Ecto neural progenitor cell (in vitro differentiated cells): ENCODE measurements around the gene DOCK1.

ENCODE experiments used
- DNase-seq: peaks from one replicate; pipeline ENCODE4 v3.0.0-alpha.2; 2018; ENCODE audit warnings: low spot score

The DOCK1 gene

GRCh38 chr10:127218658-127219057, 313.4 kb downstream of the DOCK1 start:
- no peak for DNase-seq

GRCh38 chr10:127221281-127221680, 316.1 kb downstream of the DOCK1 start:
- no peak for DNase-seq

GRCh38 chr10:127227027-127227426, 321.8 kb downstream of the DOCK1 start:
- no peak for DNase-seq

DNA sequence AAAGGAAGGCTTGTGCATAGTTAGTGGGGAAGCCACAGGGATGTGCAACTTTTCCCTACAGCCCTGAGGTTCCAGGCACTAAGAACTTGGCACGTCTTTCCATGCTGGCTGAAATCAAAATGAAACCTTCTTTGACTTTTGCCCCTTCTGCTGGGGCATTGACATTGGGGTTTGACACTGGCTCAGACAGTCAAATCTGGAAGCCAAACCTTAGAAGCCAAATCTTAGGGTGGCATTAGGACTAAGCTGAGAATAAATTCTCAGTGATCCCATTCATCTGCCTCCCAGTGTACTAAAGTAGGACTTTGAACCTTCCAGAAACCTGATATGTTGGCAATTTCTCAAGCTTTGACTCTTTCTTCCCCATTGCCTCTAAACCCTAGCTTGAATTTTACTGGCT, 322.4 kb downstream of the DOCK1 start:
- no peak for DNase-seq

GRCh38 chr10:127228195-127228787, 323.1 kb downstream of the DOCK1 start:
- DNase-seq = no peak

- no peak for DNase-seq
These were observed 329.1 kb downstream of the DOCK1 start for GRCh38 chr10:127234306-127234800.

- no peak for DNase-seq
These were observed 331.0 kb downstream of the DOCK1 start for GRCh38 chr10:127236266-127236665.

- no peak for DNase-seq
These were observed 337.7 kb downstream of the DOCK1 start for GRCh38 chr10:127242914-127243313.

GRCh38 chr10:127243490-127244272, 338.5 kb downstream of the DOCK1 start:
- DNase-seq = peak; percentile 70

DNA sequence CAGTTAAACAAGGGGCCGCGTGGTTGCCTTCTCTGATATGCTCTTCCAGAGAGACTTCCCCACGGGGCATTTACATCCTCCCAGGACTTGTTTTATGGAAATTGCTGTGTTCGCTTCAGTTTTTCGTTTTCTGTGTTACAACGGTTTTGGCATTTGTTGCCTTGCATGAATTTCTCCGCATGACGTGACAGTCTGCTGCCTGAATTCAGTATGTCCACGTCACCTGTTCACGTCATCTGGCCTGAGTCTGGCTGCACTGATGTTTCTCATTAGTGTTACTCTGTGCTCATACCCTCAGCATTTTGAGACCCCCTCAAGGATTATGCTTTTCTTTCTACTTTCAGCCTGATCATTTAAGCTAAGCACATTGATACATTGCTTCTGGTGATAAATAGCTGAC, 340.2 kb downstream of the DOCK1 start:
- no peak for DNase-seq

- no peak for DNase-seq
These were observed 344.8 kb downstream of the DOCK1 start for GRCh38 chr10:127250031-127250430.

GRCh38 chr10:127252818-127253217, 347.6 kb downstream of the DOCK1 start:
- DNase-seq = no peak

DNA sequence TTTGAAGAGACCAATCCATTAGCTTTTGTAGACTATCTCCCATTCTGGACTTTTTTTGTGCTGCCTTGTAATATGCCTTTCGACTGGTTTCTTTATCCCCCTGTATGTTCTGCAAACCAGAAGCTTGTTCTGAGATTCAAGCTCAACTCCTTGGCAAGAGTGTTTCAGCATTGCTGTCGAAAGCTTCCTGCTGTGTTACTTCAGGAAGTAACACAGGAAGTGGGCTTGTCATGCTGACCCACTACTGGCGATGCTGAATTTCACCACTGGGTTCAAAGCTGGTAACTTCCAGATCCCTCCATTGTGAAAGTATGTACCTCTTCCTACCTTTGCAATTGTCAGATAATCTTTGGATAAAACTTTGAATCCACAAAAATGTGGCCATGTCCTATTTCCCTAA, 349.0 kb downstream of the DOCK1 start:
- no peak for DNase-seq

DNA sequence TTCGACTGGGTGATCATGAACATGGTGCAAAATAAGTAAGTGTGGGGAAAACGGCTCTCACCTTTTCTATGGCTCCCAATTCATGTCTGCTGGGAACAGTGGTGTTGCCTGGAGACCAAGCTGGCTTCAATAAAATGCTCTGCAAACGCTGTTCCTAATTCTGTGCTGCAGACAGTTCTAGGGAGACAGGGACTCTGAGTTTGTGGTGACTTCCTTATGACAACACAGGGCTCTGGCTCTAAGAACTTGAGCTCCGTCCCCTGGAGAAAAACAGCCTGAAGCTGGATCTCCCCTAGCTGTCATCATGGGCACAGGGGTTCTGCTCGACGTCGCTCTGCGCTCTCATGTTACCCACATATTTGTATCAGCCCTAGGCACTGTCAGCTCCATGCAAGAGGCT, 352.2 kb downstream of the DOCK1 start:
- no peak for DNase-seq

- DNase-seq = no peak
These were observed 354.1 kb downstream of the DOCK1 start for GRCh38 chr10:127259347-127259746.

GRCh38 chr10:127262606-127263005, 357.4 kb downstream of the DOCK1 start:
- DNase-seq = no peak

DNA sequence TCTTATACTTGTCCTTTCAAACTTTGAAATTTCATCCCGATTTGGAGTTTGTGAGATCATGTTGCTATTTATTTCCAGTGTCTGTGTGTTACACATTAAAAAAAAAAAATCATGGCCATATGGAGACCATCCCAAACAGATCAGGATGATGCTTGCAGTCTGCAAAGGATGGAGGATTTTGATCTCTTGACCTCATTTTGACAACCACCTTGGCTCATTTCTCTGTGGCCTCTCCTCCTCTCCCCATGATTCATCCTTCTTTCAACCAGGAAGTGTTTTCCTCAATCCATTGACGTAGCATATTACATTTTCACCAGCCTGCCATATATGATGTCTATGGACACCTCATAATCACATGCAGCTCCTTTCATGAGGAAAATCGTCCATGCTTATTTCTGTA, 360.1 kb downstream of the DOCK1 start:
- no peak for DNase-seq

- DNase-seq = no peak
These were observed 361.2 kb downstream of the DOCK1 start for GRCh38 chr10:127266431-127266830.

- DNase-seq = no peak
These were observed 362.2 kb downstream of the DOCK1 start for GRCh38 chr10:127267442-127267841.

DNA sequence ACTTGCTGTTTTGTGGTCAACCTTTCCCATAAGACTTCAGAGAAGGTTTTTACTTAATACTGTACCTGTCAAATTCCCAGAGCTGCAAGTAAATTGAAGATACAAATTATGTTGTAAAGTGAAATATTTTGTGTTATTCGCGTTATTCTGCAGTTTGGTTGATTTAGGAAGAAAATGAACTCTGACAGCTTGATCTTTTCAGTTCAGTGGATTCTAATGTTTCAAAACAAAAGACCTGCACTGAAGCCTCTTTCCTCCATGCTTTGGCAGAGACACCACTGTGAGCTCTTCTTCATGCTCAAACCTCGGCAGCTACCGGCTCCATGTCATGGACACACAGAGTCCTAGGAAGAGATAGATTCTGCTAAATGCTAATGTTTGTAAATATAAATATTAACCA, 366.8 kb downstream of the DOCK1 start:
- no peak for DNase-seq

- no peak for DNase-seq
These were observed 370.0 kb downstream of the DOCK1 start for GRCh38 chr10:127275272-127275671.

- no peak for DNase-seq
These were observed 370.7 kb downstream of the DOCK1 start for GRCh38 chr10:127275793-127276450.

DNA sequence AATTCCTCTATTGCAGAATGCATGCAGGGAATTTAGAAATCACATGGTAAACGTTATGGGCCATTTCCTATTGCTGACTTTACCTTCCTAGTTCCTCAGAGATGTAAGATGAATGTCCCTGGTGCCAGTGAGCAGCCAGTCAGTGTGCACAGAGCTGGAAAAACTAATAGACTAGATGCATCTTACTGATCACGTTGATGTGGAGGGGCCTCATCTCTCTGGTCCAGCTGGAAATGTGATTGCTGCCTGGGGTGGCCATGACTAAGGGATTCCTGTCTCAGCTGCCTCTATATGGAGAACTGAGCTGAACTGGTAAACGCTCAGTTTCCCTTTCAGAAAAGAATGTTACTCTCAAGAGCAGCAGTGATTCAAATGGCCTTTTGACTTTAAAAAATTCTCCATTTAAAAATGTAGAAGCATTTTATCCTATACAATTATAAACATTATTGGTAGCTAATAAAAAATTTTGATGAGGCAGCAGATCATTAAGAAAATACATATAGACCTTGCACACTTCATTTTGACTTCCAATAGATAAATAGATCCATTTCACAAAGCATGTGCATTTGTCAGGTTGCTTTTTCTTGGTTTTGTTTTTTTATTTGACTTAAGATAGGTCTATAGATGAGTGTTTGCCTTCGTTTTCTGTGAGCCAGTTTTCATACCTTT, 371.7 kb downstream of the DOCK1 start:
- no peak for DNase-seq
